Measurements from ENCODE around the gene FAM135A. TPM values are rescaled to one million over a fixed set of nuclear protein-coding genes. Genes with fewer than 3 reads are reported as not detected.

FAM135A gene
- 10 to 100 TPM in 1 of 2 donors, 1 to 10 TPM in 1; 9.3 to 11.3 TPM for total RNA-seq

DNA sequence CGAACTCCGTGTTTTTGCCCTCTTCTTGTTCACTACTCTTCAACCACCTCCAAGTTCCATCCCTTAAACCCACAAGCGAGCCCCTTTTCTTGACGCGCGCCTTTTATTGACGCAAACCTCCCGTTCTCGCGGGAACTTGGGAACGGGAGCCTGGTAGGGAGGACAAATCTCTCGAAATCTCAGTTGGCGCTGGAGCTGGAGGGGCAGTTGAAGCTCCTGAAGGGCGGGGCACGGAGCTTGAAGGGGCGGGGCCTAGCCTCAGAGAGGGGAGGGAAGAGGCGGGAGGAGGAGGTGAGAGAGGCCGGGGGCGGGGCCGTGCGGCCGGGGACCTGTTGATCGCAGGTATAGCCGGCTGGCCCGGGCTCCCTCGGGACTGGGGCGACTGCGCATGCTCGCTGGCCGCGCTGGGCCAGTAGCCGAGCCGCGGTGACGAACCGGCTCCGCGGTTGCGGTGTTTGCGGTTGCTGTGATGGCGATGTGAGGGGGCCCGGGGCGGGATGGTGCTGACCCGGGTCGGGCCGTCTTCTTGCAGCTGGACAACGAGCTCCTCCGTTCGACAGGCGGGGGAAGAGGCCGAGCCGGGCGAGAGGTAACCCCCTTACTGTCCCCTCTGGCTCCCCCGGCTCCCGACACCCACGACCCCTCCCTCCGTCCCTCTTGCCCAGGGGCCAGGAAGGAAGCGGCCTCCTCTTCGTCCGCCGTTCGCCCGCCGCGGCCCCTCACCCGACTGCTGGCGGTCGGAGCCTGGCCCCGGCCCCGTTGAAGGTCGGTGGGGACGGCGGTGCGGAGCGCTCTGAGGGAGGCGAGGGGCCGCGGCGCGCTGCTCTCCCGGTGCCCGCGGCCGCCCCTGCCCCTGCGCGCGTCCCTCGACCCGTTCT lies at the start of gene FAM135A:
FAM135A (plus strand) TSS at position 395 of the 878 bp plus-strand sequence. CDS start 14,835 bp downstream, outside the sequence.

DNA sequence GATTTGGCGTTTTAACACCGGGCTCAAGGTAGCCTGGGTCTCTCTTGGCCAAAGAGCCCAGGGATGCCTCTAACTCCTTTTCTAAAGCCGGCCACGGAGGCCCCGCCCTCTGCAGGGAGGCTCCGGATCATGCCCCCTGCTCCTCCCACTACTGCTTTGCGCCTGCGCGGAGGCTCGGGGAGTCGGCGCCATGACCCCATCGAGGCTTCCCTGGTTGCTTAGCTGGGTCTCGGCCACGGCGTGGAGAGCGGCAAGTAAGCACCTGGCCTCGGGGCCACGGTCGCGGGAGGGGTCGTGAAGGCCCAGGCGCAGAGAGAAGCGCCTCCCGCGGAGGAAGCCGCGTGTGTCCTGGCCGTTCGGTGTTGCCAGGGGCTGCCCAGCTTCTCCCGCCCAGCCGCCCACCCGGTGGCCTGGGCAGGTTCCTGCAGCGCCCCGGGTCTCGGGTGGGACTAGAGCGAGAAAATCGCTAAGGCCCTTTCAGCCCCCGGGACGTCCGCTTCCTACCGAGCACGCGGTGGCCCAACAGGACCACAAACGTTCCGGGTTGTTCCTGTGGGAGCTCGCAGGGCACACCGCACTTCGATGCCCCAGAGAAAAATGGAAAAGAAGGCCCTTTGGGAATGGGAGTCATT lies 153.6 kb downstream of the FAM135A start, which contains the start of gene SDHAF4:
SDHAF4 (plus strand) TSS at position 180 of the 632 bp plus-strand sequence; CDS start at position 191, 11 bp downstream.

Small RNA genes within 50 kb of the gene (small RNA-seq; reads per million reads assigned to genes)
- gene RNU7-48P: 0 reads per million in 2 donors

Other genes with a start within 250 kb of the FAM135A start
- not detected for gene COL9A1, start 110.4 kb upstream of the FAM135A start, total RNA-seq
- 10 to 100 TPM in 1 of 2 donors, 1 to 10 TPM in 1; 6.5 to 12.0 TPM for gene SDHAF4, start 153.4 kb downstream of the FAM135A start, total RNA-seq